NCI-H69 (cell line): Measurements from ENCODE around the gene PAK4.
"Not testable (repeated sequence)": the region's sequence is repeated elsewhere in the genome, so short reads cannot be mapped to it uniquely, and the experiment has no call there.

Experiments
- DNase-seq: peaks from one replicate; lab custom pipeline; 2025; lab: John Stamatoyannopoulos, UW

The PAK4 gene

GRCh38 chr19:39100500-39101166 lies 25.0 kb upstream of the PAK4 start:
- no peak for DNase-seq

- DNase-seq: no peak
These were observed 22.4 kb upstream of the PAK4 start for GRCh38 chr19:39103151-39103550.

- no peak for DNase-seq
These were observed 21.4 kb upstream of the PAK4 start for GRCh38 chr19:39104186-39104596.

- DNase-seq: no peak
These were observed 19.4 kb upstream of the PAK4 start for GRCh38 chr19:39106194-39106593.

- DNase-seq: no peak
These were observed 15.9 kb upstream of the PAK4 start for GRCh38 chr19:39109641-39110040.

- peak; percentile 76 for DNase-seq
These were observed 15.2 kb upstream of the PAK4 start for GRCh38 chr19:39110263-39110967.

GRCh38 chr19:39111593-39112199 lies 13.9 kb upstream of the PAK4 start:
- DNase-seq: peak; percentile 54

- DNase-seq: no peak
These were observed 13.2 kb upstream of the PAK4 start for GRCh38 chr19:39112338-39112890.

- no peak for DNase-seq
These were observed 12.4 kb upstream of the PAK4 start for GRCh38 chr19:39113199-39113598.

- DNase-seq: no peak
These were observed 10.3 kb upstream of the PAK4 start for GRCh38 chr19:39115105-39115847.

- DNase-seq: not testable (repeated sequence)
These were observed 8.6 kb upstream of the PAK4 start for GRCh38 chr19:39117023-39117422.

- DNase-seq: no peak
These were observed 5.8 kb upstream of the PAK4 start for GRCh38 chr19:39119830-39120229.

- no peak for DNase-seq
These were observed 2.5 kb upstream of the PAK4 start for GRCh38 chr19:39122934-39123731.

GRCh38 chr19:39124136-39124764 lies 1.3 kb upstream of the PAK4 start:
- DNase-seq: no peak

- no peak for DNase-seq
These were observed 410 bp upstream of the PAK4 start for GRCh38 chr19:39125199-39125553.

GRCh38 chr19:39126312-39127187 lies 964 bp downstream of the PAK4 start:
- peak; percentile 78 for DNase-seq

- DNase-seq: peak; percentile 48
These were observed 2.4 kb downstream of the PAK4 start for GRCh38 chr19:39127812-39128515.

- DNase-seq: no peak
These were observed 3.0 kb downstream of the PAK4 start for GRCh38 chr19:39128516-39129079.

- no peak for DNase-seq
These were observed 3.5 kb downstream of the PAK4 start for GRCh38 chr19:39129116-39129515.
